NOMO-1 treated with DMSO at 0.1 percent for 48 hours (cell line): ENCODE results near the gene DDX60.
"Not testable (repeated sequence)": the region's sequence is repeated elsewhere in the genome, so short reads cannot be mapped to it uniquely, and the experiment has no call there.

Experiments used
- DNase-seq: peaks from one replicate; lab custom pipeline; 2025; ENCODE audit not compliant: unreplicated experiment; lab: John Stamatoyannopoulos, UW

Gene DDX60

DNA sequence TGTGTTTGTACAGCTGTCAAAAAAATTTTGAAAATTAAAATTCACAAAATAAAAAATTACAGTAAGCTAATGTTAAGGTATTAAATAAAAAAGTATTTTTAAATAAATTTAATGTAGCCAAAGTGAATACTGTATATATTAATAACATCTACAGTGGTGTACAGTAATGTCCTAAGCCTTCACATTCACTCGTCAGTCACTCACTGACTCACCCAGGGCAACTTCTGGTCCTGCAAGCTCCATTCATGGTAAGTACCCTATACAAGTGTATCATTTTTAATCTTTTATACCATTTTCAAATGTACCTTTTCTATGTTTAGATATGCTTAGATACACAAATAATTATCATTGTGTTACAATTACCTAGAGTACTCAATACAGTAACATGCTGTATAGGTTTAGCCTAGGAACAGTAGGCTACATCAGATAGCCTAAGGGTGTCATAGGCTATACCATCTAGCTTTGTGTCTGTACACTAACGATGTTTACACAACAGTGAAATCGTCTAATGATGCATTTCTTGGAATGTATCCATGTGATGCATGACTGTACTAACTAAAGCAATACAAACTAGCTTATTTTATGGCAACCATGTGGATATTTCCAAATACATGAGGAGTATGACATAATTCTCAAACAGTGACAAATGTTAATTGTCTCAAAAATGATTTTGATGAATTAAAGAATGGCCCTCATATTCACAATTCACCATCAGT is 13.7 kb downstream of the DDX60 start:
- no peak for DNase-seq

DNA sequence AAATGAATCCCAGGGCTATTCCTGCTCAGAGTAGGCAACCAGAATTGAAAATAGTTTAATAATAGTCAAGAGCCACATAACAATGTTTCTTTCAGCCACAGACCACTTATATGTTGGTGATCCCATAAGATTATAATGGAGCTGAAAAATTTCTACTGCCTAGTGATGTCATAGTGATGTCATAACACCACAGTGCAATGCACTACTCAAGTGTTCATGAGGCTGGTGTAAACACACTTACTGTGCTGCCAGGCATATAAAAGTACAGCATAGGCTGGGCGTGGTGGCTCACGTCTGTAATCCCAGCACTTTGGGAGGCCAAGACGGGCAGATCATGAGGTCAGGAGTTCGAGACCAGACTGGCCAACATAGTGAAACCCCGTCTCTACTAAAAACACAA is 15.1 kb downstream of the DDX60 start:
- DNase-seq, result not testable (repeated sequence)

DNA sequence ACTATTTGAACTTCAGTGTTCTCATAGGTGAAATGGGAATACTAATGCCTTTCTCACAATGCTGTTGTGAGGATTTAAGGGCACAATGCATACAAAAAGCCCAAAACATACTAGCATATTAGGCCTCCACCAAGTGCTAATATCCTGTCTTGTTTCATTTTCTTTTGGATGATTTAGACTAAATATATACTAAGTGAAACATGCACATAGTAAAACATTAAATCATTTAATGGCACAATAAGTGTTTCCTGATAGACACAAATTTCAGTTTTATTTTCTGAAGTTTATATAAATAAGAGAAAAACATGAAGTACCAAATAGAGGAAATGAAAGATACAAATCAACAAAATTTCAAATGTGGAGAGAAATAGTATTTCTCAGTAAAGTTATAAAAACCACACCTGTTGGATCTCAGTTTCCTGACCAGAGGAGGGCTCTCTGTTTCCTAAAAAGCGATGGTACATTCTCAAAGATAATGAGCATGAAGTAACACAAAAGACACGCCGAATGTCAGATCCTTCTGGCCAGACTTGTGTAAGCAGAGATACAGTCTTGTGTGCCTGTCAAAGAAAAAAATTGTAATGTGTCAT is 25.1 kb downstream of the DDX60 start:
- no peak for DNase-seq

DNA sequence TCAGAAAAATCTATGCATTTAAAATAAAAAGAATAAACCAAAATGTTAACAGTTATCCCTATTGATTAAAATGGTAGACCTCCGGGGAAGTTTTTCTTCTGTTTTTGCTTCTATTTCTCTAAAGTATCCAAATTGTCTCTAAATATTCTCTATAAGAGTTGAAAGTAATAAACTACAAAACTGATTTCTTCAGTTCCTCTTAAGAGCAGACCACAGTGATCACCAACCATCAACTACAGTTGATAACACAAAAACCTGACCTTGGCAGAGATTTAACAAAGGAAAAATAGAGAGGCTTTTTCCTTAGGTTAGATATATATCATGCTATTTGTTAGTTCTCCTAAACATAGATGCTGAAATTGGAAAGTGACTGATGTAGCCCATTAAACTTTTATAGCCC is 27.3 kb downstream of the DDX60 start:
- DNase-seq, result no peak

DNA sequence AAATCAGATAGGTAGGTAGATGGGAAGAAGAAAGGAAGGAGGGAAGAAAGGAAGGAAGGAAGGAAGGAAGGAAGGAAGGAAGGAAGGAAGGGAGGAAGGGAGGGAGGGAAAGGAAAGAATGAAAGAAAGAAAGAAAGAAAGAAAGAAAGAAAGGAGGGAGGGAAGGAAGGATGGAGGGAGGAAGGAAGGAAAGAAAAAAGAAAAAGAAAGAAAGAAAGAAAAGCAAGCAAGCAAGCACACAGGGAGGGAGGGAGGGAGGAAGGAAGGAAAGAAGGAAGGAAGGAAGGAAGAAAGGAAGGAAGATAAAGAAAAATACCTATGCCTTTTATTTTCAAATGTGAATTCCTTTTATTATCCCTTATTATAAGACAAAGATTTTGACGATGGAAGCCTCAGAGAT is 32.7 kb downstream of the DDX60 start:
- not testable (repeated sequence) for DNase-seq

DNA sequence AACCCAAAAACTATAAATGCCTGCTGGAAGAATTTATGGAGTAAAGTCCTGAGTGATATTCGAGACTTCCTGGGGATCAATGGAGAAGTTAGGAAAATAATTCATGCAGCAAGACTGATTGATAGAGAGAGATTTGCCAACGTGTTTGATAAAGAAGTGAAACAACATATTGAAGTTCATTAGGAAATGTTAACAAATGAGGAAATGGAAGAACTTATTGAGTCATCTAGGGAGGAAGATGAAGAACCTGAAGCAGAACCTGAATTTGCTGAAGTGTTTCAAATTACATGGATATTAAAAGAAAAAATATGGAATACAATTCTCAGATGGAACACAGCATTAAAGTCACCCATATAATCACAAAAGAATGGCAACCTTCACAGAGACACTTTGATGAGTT is 39.0 kb downstream of the DDX60 start:
- peak; percentile 17 for DNase-seq

DNA sequence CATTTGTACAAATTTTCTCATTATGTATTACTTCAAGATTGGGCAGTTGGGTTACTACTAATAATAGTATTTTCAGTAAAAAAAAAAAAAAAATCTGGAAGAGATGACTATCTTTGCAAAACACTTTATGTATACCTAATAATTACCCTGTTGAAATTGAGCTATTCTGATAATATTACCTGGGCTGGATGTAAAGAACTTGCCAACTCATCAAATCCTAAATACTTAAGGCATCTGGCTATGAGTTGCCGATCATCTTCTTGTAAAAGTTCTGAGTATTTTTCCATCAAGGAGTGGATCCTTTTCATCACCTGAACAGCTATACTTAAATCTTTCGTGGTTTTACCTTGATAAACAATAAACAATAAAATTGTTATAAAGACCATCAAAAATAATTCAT is 42.7 kb downstream of the DDX60 start:
- no peak for DNase-seq

DNA sequence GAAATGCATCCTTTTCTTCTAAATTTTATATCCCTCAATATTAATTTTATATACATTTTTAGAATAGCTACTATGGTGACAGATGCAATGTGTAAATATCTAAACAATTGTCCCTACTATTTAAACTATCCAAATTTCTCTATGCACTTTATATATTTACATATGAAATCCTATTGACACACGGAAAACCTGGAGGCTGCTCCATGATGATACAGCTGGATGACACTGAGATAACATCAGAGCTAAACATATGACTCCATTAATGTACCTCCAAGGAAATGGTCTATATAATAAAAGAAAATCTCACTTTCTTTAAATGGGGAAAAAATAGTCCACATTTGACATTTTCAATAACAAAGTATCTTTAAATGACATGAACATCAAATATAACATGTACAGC is 43.7 kb downstream of the DDX60 start:
- no peak for DNase-seq

DNA sequence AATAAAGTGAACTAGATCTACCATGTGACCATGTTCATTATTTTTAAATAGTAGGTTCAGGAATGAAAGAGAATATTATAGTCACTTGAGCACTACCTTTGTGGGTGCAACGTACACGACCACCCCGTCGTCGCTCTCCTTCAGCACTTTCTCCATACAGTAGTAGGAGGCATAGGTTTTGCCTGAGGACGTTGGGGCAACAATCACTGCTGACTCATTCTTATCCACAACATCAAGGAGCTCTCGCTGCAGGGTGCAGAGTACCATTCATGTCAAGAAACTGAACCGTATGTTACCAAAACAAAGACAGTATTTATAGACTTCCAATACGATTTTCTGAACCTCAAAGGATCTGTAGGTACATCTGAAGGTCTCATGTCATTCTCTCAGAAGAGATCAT is 44.7 kb downstream of the DDX60 start:
- no peak for DNase-seq

DNA sequence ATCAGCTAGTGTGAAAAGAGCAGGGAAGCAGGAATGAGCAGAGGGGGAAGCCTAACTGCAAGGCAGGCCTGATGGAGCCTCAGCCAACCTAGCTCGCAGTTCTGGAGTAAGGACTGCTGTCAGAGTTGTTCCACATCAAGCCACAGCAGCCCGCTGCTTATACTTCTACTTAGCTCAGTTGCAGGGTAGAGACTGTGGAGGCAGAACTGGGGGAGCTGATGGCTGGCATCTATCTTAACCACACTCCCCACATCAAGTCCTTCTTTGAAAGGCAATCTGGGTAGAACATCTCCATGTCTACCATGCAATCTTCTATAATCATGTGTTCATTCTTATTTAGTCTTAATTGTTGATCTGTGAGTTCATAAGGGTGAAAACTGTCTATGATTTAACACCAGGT is 46.1 kb downstream of the DDX60 start:
- DNase-seq, result no peak

DNA sequence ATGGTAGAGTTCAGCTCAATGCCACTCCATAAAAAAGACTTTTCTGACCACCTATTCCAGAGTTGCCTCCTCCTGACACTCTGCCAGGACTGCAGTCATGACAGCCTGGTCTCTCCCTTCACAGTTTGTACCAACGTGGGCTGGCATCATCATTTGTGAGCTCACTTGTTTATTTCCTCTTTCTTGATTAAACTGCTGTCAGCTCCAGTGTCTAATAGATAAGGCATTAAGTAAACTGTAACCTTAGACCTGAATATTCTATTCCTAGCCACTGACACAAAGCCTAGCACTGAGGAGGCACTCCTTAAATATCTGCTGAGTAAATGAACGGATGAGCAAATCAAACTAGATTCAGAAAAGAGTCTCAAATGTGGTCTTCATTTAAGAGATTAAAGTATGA is 48.7 kb downstream of the DDX60 start:
- no peak for DNase-seq

DNA sequence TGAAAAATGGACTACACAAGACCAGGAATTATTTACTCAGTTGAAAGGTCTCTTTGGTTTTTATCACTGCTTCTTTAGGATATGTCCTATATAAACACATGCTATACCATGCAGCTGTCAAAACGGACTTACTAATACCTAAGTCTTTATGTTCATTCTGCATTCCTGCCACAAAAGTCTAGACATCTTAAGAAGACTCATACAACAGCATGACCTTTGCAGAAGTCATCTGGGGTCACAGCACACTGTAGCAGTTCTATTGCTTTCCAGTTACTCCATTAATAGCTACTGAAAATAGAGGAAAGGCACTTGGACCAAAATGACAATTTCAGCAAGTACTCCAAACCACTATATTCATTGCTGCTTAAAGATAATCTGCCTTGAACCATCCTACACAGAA is 53.2 kb downstream of the DDX60 start:
- DNase-seq, result no peak

DNA sequence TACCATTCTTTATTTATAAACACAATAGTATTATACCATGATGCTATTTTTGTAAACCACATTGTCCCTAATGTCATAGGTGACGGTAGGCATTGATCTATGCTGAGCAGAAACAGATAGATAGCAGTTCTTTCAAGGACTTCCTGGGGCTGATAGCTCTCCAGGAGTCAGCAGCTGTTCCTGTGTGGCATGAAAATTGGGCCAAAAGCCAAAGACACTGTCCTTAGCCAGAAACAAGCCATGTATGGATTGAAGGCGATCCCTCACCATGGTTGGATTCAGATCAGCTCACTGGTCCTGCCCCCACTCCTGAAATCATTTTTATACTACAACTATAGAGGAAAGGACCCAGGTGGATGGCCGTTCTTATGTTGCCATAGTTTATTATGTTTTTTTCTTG is 53.6 kb downstream of the DDX60 start:
- no peak for DNase-seq

DNA sequence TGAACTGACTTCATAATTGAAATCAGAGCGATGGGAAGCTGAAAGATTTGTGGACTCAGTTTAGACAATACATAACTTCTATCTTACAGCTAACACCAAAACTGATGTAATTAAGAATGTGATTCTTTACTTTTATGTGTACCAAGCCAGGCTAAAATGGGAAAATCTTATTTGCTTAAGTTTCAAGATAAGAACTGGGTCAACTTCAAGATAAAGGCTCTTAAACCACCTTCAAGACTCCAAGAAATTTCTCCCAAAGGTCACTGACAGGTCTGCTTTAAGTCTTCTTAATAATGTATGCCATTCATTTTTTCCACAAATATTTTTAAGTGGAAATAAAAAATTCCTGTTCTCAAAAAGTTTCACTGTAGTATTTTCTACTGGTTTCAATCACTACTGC is 55.5 kb downstream of the DDX60 start:
- no peak for DNase-seq

DNA sequence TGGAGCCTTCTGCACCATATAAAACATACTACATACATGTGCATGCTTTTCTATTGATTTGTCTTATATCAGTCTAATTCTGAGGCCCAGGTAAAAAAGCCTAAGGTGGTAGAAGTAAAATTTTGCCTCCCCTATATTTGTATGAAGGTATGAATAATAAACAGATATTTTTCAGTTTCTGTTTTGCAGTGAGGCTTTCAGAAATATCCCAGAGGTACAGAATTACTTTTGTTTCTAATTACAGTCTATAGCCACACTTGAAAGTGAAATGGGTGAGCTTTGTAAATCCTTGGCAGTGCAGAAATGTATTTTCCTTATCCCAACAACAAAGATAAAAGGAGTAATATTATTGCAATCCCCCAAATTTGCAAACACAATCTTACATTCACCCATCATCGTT is 59.5 kb downstream of the DDX60 start:
- no peak for DNase-seq

DNA sequence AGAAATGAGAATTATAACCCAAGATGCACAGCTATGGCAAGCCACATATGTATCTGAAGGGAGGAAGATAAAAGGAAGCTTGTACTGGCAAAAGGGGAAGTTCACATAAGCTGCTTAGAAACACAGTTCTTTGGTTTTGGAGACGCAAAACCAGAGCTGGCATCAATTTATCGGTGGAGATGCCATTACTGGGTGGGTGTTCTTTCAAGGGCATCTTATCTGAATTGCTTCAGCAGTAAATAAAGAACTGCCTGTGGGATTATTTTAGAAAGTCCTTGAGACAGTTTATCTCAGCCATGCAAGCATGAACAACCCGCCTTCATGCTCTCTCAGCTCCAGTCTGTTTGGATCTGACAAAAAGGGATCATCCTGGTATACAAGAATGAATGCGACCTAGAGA is 60.8 kb downstream of the DDX60 start:
- peak; percentile 70 for DNase-seq

DNA sequence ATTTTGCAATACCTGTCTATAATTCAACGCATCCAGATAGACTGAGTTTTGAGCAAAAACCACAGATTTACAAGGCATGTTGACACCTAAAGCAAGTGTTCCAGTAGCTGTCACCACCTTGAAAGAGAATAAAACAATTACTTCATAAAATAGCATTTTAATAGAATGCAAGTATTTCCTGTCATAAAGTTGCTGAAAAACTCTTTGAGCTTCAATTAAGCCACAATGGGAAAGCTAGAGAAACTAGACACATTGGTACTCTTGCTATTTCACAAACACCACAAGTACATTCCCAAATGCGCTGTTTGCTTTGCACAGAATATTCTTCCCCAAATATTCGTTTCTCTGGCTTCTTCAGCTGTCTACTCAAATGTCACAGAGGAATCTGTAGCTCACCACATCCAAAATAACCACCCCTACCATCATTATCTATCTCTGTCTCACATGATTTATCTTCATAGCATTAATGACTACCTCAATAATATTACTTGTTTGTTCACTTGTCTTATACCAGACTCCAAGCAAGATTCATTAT is 70.3 kb downstream of the DDX60 start:
- DNase-seq, result no peak

DNA sequence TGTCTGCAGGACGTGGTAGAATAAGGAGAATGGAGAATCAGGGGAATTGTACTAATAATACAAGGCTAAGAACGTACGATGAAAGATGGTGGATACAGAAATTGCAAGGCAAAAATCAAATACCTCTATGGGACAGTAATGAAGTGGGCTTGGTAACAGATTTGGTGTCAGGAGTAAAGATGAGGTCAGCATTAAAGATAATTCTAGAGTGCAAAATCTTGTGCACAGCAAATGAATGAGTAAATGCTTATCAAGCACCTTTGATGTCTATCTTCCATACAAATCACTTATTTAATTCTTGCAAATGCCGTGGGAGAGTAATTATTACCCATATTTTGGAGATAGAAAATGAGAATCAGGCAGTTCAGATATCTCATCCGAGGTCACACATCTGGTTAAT is 70.9 kb downstream of the DDX60 start:
- DNase-seq, result no peak

DNA sequence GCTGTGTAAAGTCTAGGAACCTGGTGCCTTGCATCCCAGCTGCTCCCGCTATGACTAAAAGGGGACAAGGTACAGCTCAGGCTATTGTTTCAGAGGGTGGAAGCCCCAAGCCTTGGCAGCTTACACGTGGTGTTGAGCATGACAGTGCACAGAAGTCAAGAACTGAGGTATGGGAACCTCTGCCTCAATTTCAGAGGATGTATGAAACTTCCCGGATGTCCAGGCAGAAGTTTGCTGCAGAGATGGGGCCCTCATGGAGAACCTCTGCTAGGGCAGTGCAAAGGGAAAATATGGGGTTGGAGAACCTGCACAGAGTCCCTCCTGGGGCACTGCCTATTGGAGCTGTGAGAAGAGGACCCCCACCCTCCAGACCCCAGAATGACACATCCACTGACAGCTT is 76.6 kb downstream of the DDX60 start:
- DNase-seq, result no peak

DNA sequence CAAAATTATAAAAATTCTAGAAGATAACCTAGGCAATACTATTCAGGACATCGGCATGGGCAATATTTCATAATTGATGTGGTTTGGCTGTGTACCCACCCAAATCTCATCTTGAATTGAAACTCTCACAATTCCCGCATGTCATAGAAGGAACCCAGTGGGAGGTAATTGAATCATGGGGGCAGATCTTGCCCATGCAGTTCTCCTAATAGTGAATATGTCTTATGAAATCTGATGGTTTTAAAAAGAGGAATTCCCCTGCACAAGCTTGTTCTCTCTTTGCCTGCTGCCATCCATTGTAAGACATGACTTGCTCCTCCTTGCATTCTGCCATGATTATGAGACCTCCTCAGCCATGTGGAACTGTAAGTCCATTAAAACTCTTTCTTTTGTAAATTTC is 77.7 kb downstream of the DDX60 start:
- no peak for DNase-seq

DNA sequence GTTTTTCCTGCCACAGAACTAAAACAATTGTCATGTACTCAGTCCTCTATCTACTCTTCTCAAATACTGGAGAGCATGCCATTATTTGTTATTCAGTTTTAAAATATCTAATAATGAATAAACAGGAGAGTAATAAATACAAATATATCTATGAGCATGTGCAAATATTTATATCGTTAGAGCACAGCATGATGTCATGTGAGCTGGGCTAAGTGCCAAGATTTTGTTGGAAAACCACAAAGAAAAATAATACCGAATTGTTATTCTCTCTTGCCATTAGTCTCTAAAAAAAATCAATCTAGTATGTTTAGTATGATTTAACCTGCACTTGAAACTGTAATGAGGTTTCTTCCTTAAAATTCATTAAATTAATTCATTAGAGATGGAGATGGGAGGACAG is 97.3 kb downstream of the DDX60 start:
- DNase-seq, result no peak

DNA sequence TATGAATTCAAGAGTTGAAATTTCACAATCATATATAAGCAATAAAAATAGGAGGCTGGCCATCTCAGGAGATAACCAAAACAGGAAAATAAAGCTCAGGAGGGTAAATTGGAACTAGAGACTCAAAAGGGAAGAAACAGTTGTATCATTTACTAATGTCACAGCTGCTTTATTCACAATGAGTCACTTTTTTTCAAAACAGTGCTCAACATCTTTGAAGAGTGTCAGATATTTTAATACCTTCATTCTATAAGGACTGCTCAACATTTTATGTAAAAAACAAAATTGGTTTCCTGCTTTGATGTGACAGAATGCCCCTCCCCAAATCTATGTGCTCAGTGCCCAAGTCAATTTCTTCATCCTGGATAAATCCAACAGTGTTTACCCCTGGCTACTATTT is 97.7 kb downstream of the DDX60 start:
- DNase-seq, result no peak

DNA sequence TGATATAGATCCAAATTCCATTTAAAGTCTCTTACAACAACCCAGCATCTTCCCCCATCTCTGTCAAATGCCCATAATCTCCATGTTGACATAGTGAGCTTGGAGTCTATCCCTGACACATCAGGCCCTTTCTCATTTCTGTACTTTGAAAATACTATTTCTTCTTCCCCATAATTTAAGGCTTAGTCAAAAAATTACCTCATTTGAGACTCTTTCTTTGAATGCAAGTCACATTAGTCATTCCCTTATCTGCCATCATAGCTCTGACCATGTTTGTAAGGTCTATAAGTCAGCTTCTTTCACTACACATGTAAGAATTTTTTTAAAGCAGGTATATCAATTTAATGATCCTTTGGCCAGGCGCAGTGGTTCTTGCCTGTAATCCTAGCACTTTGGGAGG is 99.9 kb downstream of the DDX60 start:
- no peak for DNase-seq
